Activated CD4-positive, CD25-positive, alpha-beta regulatory T cell treated with anti-CD3 and anti-CD28 coated beads, Interleukin-2, amount 50 U/mL, for 16 hours (primary cell): ENCODE measurements around the gene DGKG.

Experiments
- DNase-seq: peaks from one replicate; pipeline ENCODE4 v3.0.0-alpha.2; 2020; ENCODE audit warnings: low read depth, low spot score

DGKG gene

DNA sequence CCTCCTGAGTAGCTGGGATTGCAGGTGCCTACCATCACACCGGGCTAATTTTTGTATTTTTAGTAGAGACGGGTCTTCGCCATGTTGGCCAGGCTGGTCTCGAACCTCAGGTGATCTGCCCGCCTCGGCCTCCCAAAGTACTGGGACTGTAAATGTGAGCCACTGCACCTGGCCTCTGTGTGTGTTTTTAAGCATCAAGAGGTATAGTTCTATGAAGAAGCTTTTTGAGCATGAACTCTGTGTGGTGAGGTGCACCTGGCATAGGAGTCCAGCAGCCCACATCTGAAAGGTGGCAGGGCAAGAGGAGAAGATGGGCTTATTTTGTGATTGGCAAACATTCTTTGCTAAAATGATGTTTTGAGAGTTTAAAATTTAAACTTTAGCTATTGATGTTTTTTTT, 118.0 kb downstream of the DGKG start:
- no peak for DNase-seq

DNA sequence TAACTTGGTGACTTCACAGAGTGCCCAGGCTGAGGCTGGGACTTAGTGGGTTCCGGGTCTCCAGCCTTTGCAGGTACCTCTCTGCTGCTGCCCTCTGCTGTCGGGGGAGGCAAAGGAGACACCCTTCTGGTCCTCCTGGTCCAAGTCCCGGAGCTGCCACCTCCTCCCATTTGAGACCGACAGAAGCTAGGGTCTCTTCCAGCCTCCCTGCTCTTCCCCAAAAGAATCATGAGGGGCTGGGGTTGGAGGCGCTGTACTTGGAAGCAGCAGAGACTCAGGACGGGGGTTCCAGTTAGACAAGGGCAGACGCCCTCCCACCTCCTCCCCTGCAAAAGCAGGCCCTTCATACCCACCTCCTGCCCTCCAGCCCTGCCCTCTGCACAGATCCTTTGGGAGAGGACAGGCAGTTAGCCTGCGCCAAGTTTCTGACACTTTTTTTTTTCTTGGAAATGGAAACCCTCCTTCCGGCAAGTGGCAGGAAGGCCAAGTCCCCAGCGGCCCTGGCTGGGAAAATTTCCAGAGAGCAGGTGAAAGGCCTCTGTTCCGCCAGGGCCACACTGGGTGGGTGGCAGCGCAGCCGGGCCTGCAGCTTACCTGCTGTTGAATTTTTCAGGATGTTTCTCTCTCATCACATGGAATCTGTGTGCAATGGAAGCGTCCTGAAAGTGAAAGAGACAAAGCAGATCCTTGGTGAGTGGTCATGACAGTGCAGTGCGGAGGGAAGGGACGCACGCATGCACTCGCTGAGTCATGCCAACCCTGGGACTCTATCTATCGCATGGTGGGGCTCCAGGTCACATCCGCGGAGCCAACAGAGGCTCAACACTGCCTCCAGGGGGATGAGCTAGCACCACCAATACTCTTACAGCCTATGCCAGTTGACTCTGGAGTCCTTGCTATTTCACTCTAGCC, 119.9 kb downstream of the DGKG start:
- no peak for DNase-seq

DNA sequence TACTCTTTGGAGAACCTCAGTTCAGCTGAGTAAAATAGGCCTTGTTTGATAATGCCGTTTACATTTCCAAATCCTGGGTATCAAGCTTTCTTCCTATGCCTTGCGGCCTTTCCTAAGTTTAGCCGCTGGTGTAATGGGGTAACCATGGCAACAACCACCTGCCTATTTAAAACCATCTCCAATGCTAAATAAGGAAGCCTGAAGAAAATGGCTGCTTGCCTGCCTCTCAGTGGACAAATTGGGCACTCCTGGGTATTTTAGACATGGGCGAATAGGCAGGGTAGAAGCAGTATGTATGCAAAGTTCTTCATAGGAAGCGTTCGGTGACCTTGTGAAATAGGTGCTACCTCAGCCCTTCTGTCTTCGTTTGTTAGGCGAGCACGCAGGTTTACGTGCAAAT, 122.7 kb downstream of the DGKG start:
- no peak for DNase-seq

DNA sequence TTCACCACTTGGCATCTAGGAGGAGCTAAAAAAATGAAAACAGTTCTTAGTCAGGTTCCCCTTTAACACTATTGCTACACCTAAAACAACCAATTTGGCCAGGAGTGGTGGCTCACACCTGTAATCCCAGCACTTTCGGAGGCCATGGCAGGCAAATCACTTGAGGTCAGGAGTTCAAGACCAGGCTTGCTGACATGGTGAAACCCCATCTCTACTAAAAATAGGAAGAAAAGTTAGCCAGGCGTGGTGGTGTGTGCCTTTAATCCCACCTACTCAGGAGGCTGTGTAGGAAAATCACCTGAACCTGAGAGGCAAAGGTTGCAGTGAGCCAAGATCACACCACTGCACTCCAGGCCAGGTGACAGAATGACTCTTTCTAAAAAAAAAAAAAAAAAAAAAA, 124.1 kb downstream of the DGKG start:
- DNase-seq: no peak

DNA sequence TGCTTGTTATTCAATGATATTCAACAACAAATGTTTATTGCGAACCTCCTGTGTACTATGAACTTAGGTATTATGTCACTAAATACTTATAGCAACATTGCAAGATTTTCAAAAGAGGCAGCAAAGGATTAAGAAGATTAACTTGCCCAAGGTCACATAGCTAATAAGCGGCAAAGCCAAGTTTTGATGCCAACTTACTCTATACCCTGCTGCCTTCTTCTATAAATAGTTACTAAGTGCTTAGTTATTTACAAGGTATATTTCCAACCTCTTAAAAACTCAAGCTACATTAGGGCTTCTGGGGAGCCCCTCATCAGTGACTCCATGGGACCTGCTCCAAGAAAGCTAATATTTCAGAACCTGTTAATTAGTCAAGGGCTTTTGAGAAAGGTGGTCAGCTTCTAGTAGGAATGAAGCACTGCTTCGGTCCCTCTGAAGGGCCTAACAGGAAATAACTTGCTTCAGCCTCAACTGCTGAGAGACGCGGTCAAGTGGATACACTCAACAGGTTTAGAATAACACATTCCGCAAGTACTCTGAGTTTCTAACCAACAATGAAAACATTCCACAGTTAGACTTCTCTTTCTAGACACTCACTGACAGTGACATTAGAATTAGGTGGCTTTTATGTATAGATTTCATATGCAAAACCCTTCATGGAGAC, 125.5 kb downstream of the DGKG start:
- no peak for DNase-seq

DNA sequence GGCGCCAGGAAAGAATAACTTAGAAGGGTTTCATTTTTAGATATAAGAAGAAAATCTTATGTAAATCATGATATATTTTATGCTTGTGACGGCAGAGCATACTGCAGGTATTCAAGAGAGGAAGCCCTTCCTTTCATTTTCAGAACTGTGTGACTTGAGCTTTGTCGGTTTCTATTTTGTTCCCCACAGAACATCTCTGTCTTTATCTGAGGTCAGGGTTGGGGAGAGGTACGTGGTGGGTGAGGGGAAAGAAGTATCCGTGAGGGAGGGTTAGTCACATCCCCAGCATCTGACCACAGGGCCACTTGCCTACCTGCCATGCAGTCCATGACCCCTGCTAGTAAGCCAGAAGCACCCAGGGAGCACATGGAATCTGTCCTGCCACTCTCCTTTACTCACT, 126.5 kb downstream of the DGKG start:
- no peak for DNase-seq

DNA sequence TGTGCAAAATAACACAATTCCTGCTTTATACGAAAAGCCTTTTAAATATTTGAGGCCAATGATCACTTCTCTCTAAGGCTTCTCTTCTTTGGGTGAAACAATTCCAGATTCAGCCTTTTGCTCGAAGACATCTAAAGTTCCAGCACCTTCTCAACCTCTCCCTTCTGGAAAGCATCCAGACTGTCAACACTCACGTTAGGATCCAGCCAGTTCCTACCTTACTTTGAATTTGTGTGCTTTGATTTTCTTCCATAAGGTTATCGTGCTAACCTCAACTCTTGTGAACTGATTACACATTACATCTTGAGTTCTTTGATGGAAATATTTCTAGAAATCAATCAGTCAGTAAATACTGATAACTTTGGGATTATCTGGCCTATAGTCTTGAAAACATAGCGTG, 127.9 kb downstream of the DGKG start:
- no peak for DNase-seq

DNA sequence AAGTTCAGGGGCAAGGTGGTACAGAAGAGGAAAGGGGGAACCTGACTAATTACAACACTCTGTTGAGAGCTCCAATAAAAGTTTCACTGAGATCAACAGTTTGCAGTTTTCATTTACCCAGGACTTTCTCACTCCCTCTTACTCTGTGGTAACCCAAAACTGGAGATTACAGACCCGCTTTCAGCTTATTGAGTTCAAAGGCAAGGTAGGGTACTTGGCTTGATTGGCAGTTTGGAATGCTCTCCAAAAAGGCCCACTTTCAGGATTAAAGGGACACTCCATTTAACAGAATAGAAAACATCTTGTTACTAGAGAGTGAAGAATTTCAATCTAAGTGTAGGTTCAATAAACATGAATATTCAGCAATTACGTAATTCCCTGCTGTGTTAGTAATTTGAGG, 135.6 kb downstream of the DGKG start:
- DNase-seq: no peak

DNA sequence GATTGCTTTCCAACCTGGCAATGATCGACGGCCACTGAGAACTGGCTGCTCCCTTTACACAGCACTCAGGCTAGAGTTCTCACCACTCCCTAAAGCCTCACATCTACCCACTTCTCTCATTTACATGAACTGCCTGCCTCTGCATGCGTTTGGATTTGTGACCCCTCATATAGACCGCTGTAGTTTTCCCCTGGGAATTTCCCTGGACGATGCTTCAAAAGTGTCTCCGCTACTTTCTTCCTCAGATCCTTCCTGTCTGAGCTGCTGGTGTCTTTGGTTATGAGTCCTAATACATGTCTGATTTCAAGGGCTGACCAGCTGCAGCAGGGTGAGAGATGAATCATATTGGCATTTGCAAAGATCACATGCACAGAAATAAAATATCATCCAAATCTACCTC, 136.4 kb downstream of the DGKG start:
- DNase-seq: no peak

DNA sequence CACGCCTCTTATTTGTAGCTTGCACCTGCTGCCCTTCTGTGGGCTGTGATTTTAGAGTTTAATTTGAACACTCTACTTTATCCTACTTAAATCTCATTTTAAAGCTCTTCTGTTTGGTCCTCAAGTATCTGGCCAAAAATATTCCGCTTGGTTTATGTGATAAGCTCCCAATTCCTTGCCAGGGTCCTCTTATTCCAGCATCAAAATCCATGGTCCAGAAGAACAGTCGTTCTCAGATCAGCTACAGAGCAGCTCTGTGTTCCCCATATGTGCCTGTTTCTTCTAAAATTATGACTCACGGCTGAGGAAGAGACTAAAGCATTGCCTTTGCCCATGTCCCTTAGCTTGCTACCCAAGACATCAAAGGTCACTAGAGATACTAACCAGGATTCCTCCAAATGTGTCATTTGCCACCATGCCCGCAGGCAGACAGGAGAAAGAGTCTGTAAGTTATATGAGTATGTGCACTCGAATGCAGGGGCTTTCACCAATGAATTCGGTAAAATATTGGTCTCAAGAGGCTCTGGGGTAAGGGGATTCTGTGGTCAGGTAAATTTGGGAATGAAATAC, 137.9 kb downstream of the DGKG start:
- no peak for DNase-seq

DNA sequence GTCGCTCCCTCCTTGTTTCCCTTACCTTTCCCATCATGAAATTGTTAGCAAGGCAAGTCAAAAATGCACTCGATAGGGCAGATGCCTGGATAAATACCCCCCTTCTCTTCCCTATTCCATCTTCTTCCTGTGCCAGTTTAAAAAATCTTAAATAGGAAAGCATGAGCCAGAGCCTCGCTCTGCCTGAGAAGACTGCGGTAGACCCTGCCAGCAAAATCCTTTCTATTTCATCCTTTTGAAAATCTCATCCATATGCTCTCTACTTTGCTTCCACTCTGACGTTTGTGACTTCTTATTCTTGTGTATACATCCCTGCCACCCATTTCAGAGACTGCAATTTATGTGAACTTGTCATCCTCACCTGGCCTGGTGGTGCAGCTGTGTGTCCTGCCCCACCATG, 138.6 kb downstream of the DGKG start:
- DNase-seq: no peak

DNA sequence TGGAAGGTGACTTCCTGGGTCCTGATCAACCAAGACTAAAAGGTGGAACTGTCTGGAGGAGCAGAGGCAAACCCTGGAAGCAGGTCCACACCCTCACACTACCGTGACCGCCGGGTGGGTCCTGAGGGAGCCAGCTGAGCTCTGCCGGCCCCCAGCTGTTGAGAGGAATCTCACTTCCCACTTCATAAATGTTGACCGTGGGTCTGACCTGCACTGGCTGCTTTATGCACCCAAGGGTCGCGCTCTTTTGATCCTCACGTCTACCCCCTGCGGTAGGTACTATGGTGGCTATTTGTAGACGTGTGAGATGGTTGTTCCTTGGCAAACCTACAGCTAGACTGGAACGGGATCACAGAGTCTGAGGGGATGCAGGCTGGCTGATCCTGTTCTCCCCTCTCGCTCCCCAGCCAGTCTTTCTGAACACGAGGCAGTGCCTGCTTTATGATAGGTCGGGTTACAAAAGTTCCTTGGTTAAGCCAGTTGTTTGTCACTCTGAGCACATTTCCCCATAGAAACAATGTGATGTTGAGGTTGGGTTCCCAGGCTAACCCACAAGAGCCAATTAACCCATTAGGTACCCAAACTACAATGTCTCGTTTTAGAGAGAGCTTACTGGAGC, 140.2 kb downstream of the DGKG start:
- no peak for DNase-seq

DNA sequence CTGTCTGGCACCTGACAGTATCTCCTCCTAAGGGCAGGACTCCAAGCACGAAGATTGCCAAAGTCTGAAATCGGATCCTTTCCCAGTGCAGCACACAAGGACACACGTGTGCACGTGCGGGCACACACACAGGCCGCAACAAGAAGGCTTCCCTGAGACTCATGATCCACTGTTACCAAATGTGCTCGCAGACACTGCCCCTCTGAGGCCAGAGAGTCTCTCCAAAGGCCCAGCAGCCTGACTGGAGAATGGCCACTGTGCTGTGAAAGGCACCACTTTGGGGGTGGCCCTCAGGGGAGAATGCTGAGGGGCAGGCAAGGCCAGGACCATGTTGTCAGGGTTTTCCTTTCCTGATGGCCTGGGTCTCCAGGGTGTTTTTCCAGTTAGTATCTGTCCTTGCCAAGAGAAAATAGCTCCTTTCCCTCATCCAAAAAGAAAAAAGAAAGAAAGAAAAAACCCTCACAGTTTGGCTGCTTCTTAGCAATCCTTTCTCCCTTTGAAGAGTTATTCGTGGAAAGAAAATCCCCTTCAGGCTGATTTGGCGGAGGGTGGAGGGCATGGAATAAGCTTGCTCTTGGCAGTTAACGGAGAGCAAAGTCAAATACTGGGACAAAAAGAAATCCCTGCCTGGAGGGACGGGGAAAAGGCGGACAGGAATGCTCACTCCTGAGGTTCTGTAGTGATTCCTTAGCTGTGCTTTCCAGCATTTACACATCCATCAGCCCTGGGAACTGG, 141.0 kb downstream of the DGKG start:
- DNase-seq: no peak

DNA sequence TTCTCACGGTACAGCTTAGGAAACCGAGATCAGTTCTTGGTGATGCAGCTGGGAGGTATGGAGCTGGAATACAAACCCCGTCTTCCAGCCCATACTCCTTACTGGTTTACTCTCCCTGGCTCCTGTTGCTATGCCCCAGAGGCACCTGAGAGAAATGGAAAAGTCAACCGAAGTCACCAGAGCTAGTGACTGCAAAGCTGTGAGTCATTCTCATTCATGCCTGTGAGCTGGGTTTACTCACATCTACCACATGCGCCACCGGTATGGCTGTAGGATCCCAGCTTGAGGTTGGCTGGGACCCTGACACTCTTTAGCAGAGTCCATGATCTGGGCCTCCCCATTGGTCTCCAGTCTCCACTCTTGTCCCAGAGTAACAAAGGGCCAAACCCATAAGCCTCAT, 141.7 kb downstream of the DGKG start:
- no peak for DNase-seq

DNA sequence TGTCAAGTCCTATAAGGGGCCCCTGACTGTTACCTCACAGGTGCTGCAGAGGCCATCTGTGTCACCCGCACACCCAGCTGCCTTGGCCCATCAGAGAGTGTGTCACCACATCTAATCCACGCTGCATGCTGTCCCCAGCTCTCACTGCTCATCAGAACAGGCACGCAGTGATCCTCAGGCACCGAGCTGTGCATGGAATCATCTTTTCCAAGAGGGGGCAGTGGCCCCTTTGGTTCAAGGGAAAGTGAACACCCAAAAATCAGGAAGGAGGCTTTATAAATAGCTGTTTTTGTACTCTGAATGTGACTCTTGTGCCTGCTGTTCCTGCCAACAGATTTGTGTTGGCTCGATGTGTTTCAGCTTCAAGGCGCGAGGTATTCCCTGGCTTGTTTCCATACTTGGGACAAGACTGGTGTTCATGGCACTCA, 142.8 kb downstream of the DGKG start:
- DNase-seq: no peak

DNA sequence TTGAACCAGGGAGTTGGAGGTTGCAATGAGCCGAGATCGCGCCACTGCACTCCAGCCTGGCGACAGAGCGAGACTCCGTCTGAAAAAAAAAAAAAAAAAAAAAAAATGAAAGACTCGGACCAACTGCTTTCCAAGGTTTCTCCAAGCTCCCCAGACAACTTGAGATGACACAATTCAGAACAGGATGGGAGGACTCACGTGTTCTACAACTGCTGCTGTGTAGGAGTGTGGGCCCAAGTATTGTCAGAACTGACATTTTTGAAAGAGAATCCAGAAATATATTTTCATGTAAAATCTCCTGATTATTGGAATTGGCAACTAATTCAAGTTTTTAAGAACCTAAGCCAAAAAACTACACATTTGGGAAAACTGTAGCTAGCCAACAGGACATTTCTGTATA, 143.6 kb downstream of the DGKG start:
- no peak for DNase-seq

DNA sequence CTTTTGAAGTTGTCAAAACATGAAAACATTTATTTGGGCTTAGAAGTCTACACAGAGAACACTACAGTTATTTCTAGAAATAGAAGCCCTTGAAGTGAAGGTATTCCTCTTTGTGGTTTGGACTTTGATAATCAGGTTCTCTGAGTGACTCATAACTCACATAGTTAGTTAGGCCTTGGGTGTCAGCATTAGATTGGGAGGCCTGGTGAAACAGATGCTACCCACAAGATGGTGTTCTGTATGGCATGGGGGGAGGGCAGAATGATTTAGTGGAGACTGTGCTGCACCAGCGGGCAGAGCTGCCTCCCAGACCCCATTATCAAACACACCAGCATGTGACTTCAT, 144.2 kb downstream of the DGKG start:
- no peak for DNase-seq

DNA sequence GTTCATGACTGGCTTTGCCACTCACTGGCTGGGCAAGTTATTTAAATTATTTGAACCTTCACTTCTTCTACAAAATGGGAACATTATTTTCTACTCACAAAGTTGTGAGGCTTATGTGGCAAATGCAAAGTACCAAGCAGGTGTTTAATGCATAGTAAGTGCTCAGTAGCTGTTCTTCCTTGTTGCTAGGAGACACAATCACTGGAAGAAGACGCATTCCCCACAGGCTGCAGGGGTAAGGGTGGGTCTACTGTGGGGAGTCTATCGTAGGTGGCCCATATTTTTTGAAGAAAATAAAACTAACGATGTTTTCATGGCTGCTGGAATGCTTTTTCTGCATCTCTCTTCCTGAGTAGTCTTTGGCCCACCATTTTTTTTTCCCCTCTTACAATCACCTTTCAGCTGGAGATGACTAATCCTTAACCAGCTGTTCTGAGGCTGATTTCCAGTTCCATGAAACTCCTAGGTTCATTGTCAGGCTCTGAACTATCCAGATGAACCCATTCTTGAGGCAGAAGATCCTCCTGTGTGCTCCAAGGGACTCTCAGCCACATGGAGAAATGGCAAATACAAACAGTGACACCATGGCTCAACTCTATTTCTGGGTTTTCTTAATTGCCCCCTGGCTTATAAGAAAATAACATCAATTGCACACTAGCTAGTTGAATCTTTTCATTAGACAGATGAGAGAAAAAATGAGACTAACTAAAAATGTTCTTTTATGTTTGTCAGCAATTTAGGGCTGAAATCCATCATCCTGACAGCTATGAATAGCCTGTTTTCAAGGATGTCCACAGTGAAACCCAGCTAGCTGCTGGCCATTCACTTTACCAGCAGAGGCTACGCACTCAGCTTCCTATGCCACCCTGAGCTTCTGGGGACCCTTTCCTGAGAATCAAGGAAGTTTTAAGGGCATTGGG, 144.9 kb downstream of the DGKG start:
- no peak for DNase-seq

DNA sequence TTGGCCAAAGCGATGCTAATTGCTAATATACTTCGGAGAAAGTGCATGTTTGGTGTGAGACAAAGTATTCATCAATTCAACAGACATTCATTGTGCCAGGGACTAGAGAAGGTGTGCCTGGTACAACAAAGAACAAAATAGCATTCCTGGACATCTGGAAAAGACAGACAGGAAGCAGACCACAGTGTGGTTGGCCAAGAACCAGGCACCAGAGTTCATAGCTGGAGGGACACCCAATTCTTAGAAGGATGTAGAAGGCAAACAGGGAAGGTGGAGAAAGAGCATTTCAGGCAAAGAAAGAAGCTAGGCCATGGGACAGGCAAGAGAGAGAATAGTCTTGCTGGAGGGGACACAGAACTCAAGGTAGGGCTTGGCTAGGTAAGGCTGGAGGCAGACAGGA, 147.4 kb downstream of the DGKG start:
- no peak for DNase-seq

DNA sequence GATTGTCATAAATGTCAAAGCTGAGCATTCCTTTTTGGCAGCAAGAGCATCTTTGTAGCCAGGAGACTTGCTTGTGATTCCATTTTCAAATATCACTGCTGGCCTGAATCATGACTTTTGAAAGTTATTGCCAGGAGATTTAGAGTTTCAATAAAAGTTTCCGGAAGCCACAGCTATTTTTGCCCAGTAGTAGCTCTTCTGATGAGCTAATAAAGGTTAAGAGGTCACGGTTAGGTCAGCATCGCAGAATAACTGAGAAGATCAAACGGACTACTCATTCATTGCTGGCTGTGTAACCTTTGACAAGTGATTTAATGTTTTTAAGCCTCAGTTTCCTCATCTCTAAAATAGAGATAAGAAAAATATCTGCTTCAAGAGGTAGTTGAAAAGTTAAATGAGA, 148.1 kb downstream of the DGKG start:
- no peak for DNase-seq

DNA sequence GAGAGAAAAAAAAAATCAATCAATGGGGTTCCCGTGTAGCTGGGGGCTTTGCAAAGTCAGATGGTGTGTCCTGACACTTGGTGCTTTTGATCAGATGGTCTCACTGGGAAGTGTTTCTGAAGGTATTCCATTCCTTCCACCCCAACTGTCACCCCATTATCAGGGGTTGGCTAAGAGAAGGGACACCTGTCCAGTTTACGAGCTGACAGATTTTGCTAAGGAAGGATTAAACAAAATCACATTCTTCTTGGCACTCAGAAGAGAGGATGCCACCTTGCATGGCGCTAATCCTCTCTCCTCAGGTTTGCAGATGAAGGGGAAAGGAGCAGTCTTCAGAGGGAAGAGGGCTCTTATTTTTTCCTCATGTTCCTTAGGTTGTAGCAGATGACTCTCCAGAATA, 149.4 kb downstream of the DGKG start:
- no peak for DNase-seq
